Measurements from ENCODE around the gene ECT2.
"Not testable (repeated sequence)": the region's sequence is repeated elsewhere in the genome, so short reads cannot be mapped to it uniquely, and the experiment has no call there.

ECT2 gene

GRCh38 chr3:172750368-172751174, at the start of gene ECT2:
TSS of gene ECT2 (plus strand) at chr3:172750726. CDS start at chr3:172754531, 3,805 bp downstream.
- DNase-seq = peak; percentile 100

DNA sequence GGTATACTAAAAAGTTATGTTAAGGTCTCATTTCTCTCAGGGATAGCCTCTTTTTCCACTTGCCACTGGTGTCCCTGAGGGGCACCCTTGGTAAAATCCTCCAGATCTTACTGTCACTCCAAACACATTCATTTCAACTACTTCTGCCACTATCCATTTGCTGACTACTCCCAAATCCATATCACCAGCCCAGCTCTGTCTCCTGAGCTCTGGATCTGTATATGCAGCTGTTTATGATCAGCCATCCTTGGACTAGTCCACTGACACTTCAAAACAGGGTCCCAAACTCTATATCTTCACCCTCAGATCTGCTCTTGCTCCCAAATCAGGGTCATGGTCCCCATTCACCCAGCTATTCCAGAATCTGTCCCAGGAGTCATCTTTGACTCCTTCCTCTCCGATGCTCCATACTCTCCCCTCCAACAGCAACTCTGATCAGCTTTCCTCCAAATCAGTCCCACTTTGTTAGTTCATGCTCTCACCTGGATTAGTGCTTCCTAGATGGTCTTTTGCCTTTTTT, 49.5 kb upstream of the ECT2 start:
- no peak for DNase-seq

DNA sequence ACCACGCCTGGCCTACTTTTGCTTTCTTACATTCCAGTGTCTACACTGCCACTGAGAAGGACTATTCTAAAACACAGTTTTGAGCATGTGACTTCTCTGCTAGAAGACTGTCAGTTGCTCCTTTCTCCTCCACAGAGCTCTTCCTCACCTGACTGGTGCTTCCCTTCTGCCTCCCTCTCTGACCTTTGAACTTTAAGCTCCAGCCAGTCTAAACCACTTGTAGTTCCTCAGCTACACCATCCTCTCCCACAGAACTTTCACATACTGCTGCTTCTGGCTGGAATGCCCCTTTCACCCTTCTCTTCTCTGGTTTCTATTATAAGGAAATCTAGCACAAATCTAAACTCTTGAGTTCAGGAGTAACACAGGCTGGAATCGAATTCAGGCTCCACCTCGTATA, 48.8 kb upstream of the ECT2 start:
- DNase-seq = peak; percentile 80

DNA sequence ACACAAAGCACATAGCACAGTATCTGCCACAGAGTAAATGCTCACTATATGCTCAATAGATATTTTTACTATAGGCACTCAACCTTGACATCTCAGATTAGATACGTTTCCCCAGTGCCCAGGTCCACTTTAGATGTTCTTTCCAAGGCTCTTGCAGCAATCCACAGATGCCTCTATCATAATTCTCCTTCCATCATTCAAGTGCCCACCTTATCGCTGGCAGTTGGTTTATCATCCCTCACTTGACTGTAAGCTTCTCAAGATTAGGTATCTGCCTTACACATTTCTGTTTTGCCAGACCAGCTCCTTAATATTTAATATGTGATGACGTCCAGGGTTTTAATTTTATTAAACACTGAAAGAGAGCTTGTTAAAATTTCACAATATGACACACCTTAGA, 48.3 kb upstream of the ECT2 start:
- no peak for DNase-seq

GRCh38 chr3:172702731-172703130, 47.8 kb upstream of the ECT2 start:
- DNase-seq = not testable (repeated sequence)

DNA sequence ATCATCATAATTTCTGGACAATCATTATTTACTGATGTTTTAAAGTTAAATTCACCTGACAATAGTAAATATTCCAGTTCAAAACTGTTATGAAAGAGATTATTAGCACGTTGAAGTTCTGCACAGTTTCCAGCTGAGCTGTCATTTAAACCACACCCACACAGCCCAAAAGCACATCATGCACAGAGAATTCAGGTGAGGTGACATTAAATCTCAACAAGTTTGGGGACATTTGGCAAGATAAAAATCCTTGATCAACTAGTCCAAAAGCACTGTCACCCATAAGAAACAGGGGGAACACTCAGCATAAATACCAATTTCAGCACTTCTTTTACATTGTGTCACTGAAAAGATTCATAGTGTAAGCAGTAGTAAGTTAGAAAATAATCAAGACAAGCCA, 46.5 kb upstream of the ECT2 start:
- no peak for DNase-seq

DNA sequence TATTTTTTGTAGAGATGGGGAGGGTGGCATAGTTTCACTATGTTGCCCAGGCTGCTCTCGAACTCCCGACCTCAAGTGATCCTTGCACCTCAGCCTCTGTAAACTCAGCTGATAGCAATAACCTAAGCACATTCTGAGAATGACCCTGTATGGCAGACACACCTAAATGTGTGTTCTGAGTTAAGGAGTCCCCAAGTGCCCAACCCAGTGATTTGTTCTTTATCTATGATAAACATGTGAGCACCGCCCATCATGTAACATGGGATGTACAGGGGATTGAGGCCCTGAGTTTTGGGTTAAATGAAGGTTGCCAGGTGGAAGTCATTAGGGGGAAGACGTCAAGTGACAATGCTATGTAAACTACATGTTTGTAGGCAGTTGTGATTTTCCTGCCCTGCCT, 45.4 kb upstream of the ECT2 start:
- DNase-seq = no peak

DNA sequence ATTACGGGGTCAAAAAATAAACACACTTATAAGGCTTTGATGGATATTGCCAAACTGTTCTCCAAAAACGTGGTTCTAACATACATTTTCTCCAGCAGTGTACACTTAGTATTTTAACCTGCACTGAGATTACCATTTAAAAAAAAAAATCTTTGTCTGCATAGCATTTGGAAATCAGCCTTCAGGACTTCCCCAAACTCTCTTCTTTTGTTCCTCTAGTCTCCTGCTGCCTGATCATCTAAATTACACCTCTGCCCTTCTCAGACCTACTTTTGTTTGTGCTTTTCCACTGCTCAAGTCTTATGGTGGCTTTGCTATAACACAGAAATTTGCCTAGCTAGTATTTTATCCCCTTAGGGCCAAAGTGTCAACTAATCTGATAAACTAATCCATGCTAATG, 43.5 kb upstream of the ECT2 start:
- no peak for DNase-seq

DNA sequence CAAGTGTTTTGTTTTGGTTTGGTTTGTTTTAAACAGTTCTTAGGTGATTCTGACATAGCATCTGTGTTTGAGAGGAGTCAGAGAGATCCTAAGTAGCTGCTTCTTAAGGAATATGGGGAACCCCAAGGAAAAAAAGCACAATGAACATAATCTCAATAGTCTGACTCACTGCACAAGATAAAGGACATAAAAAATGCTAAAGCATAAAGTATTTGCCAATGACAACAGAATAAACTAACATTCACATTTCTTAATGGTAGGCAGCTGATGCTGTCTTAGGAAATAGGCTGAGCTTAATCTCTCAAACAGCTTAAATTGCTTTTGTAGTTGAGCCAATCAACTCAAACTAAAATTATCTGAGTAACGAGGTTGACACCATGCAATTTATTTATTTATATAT, 42.6 kb upstream of the ECT2 start:
- peak; percentile 51 for DNase-seq

- DNase-seq = no peak
Measured at GRCh38 chr3:172708921-172709773, 41.4 kb upstream of the ECT2 start.

DNA sequence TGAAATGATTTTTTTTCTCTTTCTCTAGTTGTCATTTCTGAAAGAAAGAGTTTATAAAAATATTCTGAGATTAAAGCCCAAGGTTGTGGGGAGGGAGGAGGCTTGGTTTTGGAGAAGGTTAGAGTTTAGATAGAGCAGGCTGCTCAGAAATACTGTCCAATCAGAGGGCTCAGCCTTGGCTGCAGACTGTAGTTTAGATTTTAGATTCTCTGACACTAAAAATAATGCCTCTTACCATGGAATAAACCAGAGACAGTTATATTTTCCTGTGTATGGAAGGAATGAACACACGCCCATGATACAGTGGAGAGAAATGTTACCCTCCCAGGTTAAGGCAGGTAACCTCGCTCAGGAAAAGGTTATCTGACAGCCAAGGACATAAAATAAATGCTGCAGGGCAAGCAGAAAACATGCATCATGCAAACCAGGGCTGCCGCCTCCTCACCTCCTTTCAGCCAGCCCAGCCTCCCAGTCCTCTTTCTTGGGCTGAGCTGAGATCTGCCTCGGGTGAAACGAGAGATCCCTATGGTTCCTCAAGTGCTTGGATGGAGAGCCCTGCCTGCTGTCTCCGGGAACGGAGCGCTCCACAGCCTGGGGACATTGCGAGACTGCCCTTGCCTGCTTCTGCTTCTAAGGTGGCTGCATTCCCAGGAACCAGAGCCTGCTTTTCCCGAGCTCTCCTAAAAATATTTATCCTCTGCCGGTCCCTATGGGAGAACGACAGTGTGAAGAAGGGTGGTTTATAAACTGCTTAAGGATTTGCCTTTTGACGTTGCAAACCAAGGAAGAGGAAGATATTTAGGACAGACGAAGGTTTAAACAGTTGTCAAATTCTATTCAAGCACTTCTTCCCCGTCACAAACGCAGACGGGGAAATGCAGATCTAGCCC, 40.5 kb upstream of the ECT2 start:
- no peak for DNase-seq

DNA sequence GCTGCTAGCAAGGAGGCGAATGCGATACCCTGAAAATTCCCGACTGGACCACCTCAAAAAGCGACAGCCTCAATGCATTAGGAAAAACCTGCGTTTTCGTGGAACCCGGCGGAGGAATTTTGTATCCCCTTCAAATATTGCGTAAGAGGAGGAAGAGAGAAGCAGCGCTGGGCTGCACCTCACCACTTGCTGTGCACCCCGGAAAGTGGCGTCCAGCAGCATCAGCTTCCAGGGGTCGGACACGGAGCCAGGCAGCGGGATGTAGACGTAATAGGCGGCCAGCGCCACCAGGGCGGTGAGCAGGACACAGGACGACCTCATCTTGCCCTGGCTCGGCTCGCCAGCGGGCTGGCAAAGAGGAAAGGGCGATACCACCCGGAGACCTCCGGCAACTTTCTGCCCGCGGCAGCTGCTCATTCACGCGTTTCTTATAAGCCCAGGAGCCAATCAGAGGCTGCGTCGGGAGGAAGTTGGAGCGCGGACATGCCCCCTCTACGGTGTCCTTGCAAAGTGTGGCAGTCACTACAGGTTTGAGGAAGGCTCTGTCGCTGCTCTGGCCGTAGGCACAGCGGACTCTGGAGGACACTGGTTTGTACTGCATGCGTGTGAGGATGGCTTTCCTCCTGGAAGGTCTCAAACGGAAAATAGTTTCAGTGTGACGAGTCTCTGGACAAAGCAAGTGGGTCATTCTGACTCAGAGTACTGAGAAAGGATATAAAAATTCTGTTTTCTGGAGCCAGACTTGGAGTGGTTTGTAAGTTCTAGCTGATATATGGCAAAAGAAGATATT, 39.7 kb upstream of the ECT2 start, which contains the start of gene NCEH1:
TSS of gene NCEH1 (minus strand) at position 404 of the 790 bp plus-strand sequence. CDS start at position 321, 83 bp downstream.
- DNase-seq = peak; percentile 97

DNA sequence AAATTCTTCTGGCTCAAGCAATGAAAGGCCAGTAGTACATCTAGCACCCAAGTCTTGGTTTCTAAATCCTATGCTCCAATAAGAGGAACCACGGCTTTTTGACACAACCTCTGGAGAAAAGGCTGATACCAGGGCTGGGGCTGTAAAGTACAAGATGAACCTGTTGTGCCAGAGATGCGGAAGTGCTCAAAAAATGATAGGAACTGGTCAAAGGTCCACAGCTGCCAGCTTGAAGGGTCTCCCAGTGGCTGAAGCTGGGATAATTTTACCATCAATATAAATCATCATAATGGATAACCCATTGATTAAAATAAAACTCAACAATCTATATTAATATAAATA, 39.1 kb upstream of the ECT2 start:
- DNase-seq = peak; percentile 75

DNA sequence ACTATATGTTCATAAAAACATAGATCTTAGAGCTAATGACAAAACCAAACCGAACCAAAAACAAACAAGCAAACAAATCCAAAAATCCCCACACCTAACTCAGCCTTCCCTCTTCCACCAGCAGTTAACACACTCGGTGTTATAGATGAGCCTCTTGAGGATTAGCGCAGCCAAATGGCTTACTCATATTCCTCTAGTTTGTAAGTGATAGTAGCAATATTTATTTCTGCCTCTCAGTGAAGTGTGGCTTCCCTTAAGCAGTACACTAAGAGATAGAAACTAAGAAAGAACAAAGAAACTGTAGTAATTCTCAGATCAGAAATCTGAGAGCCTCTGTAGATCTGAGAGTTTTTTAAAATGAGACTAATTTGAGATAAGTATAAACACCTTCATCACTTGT, 37.2 kb upstream of the ECT2 start:
- no peak for DNase-seq

GRCh38 chr3:172716476-172716875, 34.0 kb upstream of the ECT2 start:
- DNase-seq = peak; percentile 77

DNA sequence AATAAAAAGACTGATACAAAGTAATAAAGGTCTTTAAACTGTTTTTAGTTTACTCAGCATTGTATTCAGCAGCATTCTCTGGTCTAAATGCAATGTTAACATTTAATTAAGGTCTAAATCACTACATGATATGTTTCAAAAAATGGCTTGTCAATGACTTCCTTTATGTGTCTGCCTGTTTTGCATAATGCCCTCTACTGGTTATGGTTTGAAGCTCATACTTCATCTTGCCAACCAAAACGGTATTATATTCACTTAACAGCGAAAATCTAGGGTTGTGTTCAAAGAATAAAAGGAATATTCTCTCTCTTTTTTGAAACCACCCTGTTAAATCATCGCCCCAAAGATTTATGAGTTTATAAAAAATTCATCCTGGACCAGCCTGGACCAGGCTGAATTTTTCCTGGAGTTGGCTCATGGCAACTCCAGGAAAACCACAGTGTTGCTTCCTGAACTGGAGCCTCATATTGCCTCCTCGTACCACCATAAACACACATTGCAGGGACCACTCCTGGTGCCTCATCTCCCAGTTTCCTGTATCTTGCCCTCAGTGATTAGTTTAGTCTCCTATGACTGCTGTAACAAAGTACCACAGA, 32.9 kb upstream of the ECT2 start:
- DNase-seq = peak; percentile 37

DNA sequence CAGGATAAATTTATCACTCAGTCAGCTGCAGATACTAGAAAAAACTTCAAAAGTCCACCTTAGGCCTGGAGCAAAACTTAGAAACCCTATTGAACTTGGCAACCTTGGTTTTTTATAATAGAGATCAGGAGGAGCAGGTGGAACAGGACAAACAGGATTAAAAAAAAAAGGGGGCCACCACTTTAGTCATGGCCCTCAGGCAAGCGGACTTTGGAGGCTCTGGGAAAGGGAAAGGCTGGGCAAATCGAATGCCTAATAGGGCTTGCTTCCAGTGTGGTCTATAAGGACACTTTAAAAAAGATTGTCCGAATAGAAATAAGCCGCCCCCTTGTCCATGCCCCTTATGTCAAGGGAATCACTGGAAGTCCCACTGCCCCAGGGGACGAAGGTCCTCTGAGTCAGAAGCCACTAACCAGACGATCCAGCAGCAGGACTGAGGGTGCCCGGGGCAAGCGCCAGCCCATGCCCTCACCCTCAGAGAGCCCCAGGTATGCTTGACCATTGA, 27.9 kb upstream of the ECT2 start:
- DNase-seq = not testable (repeated sequence)

DNA sequence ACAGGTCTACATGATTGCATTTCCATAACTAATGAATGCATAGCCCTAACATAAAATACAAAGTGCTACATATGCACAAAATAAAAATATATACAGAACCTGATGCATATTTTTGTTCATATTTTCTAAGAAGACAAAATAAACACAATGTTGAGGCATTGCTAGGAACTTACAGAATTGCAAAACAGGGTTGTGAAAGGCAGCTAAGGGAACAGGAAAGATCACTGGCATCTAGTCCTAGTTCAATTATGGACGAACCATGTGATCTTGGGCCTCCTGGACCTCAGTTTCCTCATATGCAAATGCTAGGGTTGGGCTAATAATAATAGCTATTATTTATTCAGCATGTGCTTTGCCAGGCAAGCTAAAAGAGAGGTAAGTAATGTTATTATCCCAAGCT, 24.1 kb upstream of the ECT2 start:
- DNase-seq = peak; percentile 88

- no peak for DNase-seq
Measured at GRCh38 chr3:172735014-172735413, 15.5 kb upstream of the ECT2 start.

DNA sequence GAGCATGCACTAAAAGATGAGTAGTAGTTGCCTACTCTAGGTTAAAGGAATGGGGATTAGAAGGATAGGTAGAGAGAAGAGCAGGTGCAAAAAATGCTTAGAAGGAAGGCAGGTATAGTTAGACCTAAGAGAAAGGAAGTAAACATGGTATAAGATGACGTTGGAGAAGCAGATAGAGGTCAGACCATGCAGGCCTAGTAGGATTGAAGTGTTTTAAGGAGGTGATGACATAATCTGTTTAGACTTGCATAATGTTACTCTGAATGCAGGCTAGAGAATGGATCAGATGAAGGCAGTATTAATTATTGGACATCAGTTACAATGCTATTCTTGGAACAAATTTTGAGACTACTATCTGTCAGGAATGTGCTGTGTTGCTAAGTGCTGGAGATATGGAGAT, 11.1 kb upstream of the ECT2 start:
- no peak for DNase-seq

- DNase-seq = no peak
Measured at GRCh38 chr3:172746475-172746874, 4.1 kb upstream of the ECT2 start.

Data from inflammatory macrophage treated with lipopolysaccharide for 4 hours (primary cell).